Measurements from ENCODE around the gene MAGEA9. TPM values are rescaled to one million over a fixed set of nuclear protein-coding genes. Genes with fewer than 3 reads are reported as not detected.
"Not testable (repeated sequence)": the region's sequence is repeated elsewhere in the genome, so short reads cannot be mapped to it uniquely, and the experiment has no call there.

Gene MAGEA9
- total RNA-seq, result not detected in 2 replicates
- not detected for total RNA-seq (2013)
- polyA plus RNA-seq, result not detected in 2 replicates
- not detected in 2 replicates for polyA minus RNA-seq

- H3K27me3 Mint-ChIP-seq; H3K4me2 ChIP-seq (replicated peaks; ENCODE audit: low read depth, low read length, poor library complexity, severe bottlenecking); H3K4me3 ChIP-seq (ENCODE audit: control extremely low read depth in 1 of 5, extremely low read depth in 1 of 5, insufficient read depth in 1 of 5, low read depth in 2 of 5, low read length in 4 of 5); H3K4me3 Mint-ChIP-seq; H2AFZ ChIP-seq (ENCODE audit: insufficient read depth, low read depth, low read length, poor library complexity, severe bottlenecking); H3K9me3 ChIP-seq (ENCODE audit: control extremely low read depth in 1 of 3, control insufficient read depth in 2 of 3, insufficient read depth in 1 of 3, low read length in 2 of 3); H3K9ac ChIP-seq (ENCODE audit: low read length); H3K79me2 ChIP-seq (ENCODE audit: control insufficient read depth, insufficient read depth, low read length); H3K9me3 Mint-ChIP-seq (ENCODE audit: insufficient read depth); H3K27ac Mint-ChIP-seq; CTCF ChIA-PET; H4K20me1 ChIP-seq (ENCODE audit: control insufficient read depth, insufficient read depth, low read length, poor library complexity, severe bottlenecking); intact Hi-C loops (cut with micrococcal nuclease); DNase-seq; ATAC-seq (ENCODE audit: low read depth); H3K4me1 Mint-ChIP-seq; H3K27ac ChIP-seq (ENCODE audit: low read length in 2 of 2); H3K36me3 ChIP-seq (replicated peaks in 1 of 2; ENCODE audit: control extremely low read depth in 1 of 2, control insufficient read depth in 1 of 2, extremely low read depth in 1 of 2, insufficient read depth in 2 of 2, low read length in 1 of 2); H3K27me3 ChIP-seq (replicated peaks in 1 of 4; ENCODE audit: control extremely low read depth in 1 of 4, control insufficient read depth in 3 of 4, insufficient read depth in 4 of 4, low read length in 3 of 4); POLR2A ChIA-PET; H3K4me1 ChIP-seq (ENCODE audit: control insufficient read depth in 2 of 2, insufficient read depth in 2 of 2, low read length in 2 of 2): not testable (repeated sequence)
- WGBS (ENCODE audit: insufficient coverage), result no CpG with 5 or more reads among the region's 14 CpGs
Observed at GRCh38 chrX:149781727-149782126, at the start of gene MAGEA9. Gene MAGEA9, plus strand, starts transcription at chrX:149781930. Its CDS starts 4,281 bp downstream, at chrX:149786211.

- H3K4me1 ChIP-seq (ENCODE audit: control insufficient read depth in 2 of 2, insufficient read depth in 2 of 2, low read length in 2 of 2); H3K4me3 Mint-ChIP-seq; CTCF ChIA-PET; H3K79me2 ChIP-seq (ENCODE audit: control insufficient read depth, insufficient read depth, low read length); H3K9me3 Mint-ChIP-seq (ENCODE audit: insufficient read depth); DNase-seq; H3K27ac Mint-ChIP-seq; POLR2A ChIA-PET; H2AFZ ChIP-seq (ENCODE audit: insufficient read depth, low read depth, low read length, poor library complexity, severe bottlenecking); H3K27ac ChIP-seq (ENCODE audit: low read length in 2 of 2); H3K27me3 Mint-ChIP-seq; H3K9me3 ChIP-seq (ENCODE audit: control extremely low read depth in 1 of 3, control insufficient read depth in 2 of 3, insufficient read depth in 1 of 3, low read length in 2 of 3); H3K36me3 ChIP-seq (replicated peaks in 1 of 2; ENCODE audit: control extremely low read depth in 1 of 2, control insufficient read depth in 1 of 2, extremely low read depth in 1 of 2, insufficient read depth in 2 of 2, low read length in 1 of 2); H3K4me2 ChIP-seq (replicated peaks; ENCODE audit: low read depth, low read length, poor library complexity, severe bottlenecking); H3K4me3 ChIP-seq (ENCODE audit: control extremely low read depth in 1 of 5, extremely low read depth in 1 of 5, insufficient read depth in 1 of 5, low read depth in 2 of 5, low read length in 4 of 5); H3K27me3 ChIP-seq (replicated peaks in 1 of 4; ENCODE audit: control extremely low read depth in 1 of 4, control insufficient read depth in 3 of 4, insufficient read depth in 4 of 4, low read length in 3 of 4); intact Hi-C loops (cut with micrococcal nuclease); ATAC-seq (ENCODE audit: low read depth); H3K4me1 Mint-ChIP-seq; H3K9ac ChIP-seq (ENCODE audit: low read length); H4K20me1 ChIP-seq (ENCODE audit: control insufficient read depth, insufficient read depth, low read length, poor library complexity, severe bottlenecking): not testable (repeated sequence)
- WGBS (ENCODE audit: insufficient coverage), result no CpG with 5 or more reads among the region's 6 CpGs
Observed at GRCh38 chrX:149742269-149742668, 39.5 kb upstream of the MAGEA9 start.

- intact Hi-C loops (cut with micrococcal nuclease); H3K9me3 ChIP-seq (ENCODE audit: control extremely low read depth in 1 of 3, control insufficient read depth in 2 of 3, insufficient read depth in 1 of 3, low read length in 2 of 3); H2AFZ ChIP-seq (ENCODE audit: insufficient read depth, low read depth, low read length, poor library complexity, severe bottlenecking); H3K9ac ChIP-seq (ENCODE audit: low read length); H3K4me1 ChIP-seq (ENCODE audit: control insufficient read depth in 2 of 2, insufficient read depth in 2 of 2, low read length in 2 of 2); H3K27me3 ChIP-seq (replicated peaks in 1 of 4; ENCODE audit: control extremely low read depth in 1 of 4, control insufficient read depth in 3 of 4, insufficient read depth in 4 of 4, low read length in 3 of 4); H3K79me2 ChIP-seq (ENCODE audit: control insufficient read depth, insufficient read depth, low read length); DNase-seq; POLR2A ChIA-PET; H3K27ac Mint-ChIP-seq; H3K27me3 Mint-ChIP-seq; H3K4me3 ChIP-seq (ENCODE audit: control extremely low read depth in 1 of 5, extremely low read depth in 1 of 5, insufficient read depth in 1 of 5, low read depth in 2 of 5, low read length in 4 of 5); H3K36me3 ChIP-seq (replicated peaks in 1 of 2; ENCODE audit: control extremely low read depth in 1 of 2, control insufficient read depth in 1 of 2, extremely low read depth in 1 of 2, insufficient read depth in 2 of 2, low read length in 1 of 2); H3K4me3 Mint-ChIP-seq; H3K9me3 Mint-ChIP-seq (ENCODE audit: insufficient read depth); H4K20me1 ChIP-seq (ENCODE audit: control insufficient read depth, insufficient read depth, low read length, poor library complexity, severe bottlenecking); CTCF ChIA-PET; H3K4me2 ChIP-seq (replicated peaks; ENCODE audit: low read depth, low read length, poor library complexity, severe bottlenecking); ATAC-seq (ENCODE audit: low read depth); H3K4me1 Mint-ChIP-seq; H3K27ac ChIP-seq (ENCODE audit: low read length in 2 of 2): not testable (repeated sequence)
- no CpG with 5 or more reads among the region's 6 CpGs for WGBS (ENCODE audit: insufficient coverage)
Observed at GRCh38 chrX:149746390-149747007, 35.2 kb upstream of the MAGEA9 start.

All from B cell (primary cell).